Trophoblast cell (in vitro differentiated cells and primary cell): ENCODE measurements around the gene ME1.
"Not testable (repeated sequence)": the region's sequence is repeated elsewhere in the genome, so short reads cannot be mapped to it uniquely, and the experiment has no call there.

Experiments
- DNase-seq, 2 donors: peaks; one replicate each; pipeline ENCODE4 v3.0.0-alpha.2; 2016
- H2AFZ ChIP-seq: 2 replicates; pipeline ENCODE4 v1.6.1; 2013; ENCODE audit warnings: low read length, moderate library complexity, mild to moderate bottlenecking; ENCODE audit not compliant: insufficient read depth, poor library complexity
- H2AK5ac ChIP-seq: 2 replicates; pipeline ENCODE4 v1.6.1; 2013; ENCODE audit warnings: mild to moderate bottlenecking, low read length
- H2BK120ac ChIP-seq: 2 replicates; pipeline ENCODE4 v1.6.1; 2013; ENCODE audit warnings: low read length, mild to moderate bottlenecking, moderate library complexity; ENCODE audit not compliant: insufficient read depth, poor library complexity
- H2BK12ac ChIP-seq: 2 replicates; pipeline ENCODE4 v1.6.1; 2013; ENCODE audit warnings: mild to moderate bottlenecking, low read length, moderate library complexity
- H2BK5ac ChIP-seq: 2 replicates; pipeline ENCODE4 v1.6.1; 2013; ENCODE audit warnings: low read length, low read depth, moderate library complexity, mild to moderate bottlenecking; ENCODE audit not compliant: poor library complexity
- H3K14ac ChIP-seq: 2 replicates; pipeline ENCODE4 v1.6.1; 2013; ENCODE audit warnings: mild to moderate bottlenecking, low read length
- H3K18ac ChIP-seq: 2 replicates; pipeline ENCODE4 v1.6.1; 2013; ENCODE audit warnings: mild to moderate bottlenecking, low read length
- H3K23ac ChIP-seq: 2 replicates; pipeline ENCODE4 v1.6.1; 2013; ENCODE audit warnings: low read length
- H3K27ac ChIP-seq: 2 replicates; pipeline ENCODE4 v1.5.1; 2013; ENCODE audit warnings: low read depth, mild to moderate bottlenecking, inconsistent platforms, low read length, moderate library complexity
- H3K27me3 ChIP-seq: 2 replicates; pipeline ENCODE4 v1.6.1; 2013; ENCODE audit warnings: inconsistent platforms, mild to moderate bottlenecking, low read length, moderate library complexity; ENCODE audit not compliant: insufficient read depth
- H3K36me3 ChIP-seq, 2 experiments: 1 replicate in 1 of 2; 2 replicates in 1 of 2; pipeline ENCODE4 v1.6.1; 2013; ENCODE audit warnings: low read length in 2 of 2, mild to moderate bottlenecking in 2 of 2, moderate library complexity in 1 of 2; ENCODE audit not compliant: insufficient read depth in 2 of 2, control insufficient read depth in 1 of 2
- H3K4ac ChIP-seq: 2 replicates; pipeline ENCODE4 v1.6.1; 2013; ENCODE audit warnings: low read depth, mild to moderate bottlenecking, low read length, moderate library complexity
- H3K4me1 ChIP-seq, 2 experiments: 1 replicate in 1 of 2; 2 replicates in 1 of 2; pipeline ENCODE4 v1.6.1; 2013; ENCODE audit warnings: low read length in 2 of 2, mild to moderate bottlenecking in 2 of 2, moderate library complexity in 1 of 2; ENCODE audit not compliant: insufficient read depth in 2 of 2, control insufficient read depth in 1 of 2
- H3K4me2 ChIP-seq: 2 replicates; pipeline ENCODE4 v1.6.1; 2013; ENCODE audit warnings: inconsistent platforms, mild to moderate bottlenecking, low read length, moderate library complexity
- H3K4me3 ChIP-seq: 2 replicates; pipeline ENCODE4 v1.5.1; 2013; ENCODE audit warnings: mild to moderate bottlenecking, low read depth, low read length, inconsistent platforms
- H3K79me1 ChIP-seq: one replicate; pipeline ENCODE4 v1.6.1; 2013; ENCODE audit warnings: low read length
- H3K79me2 ChIP-seq: 2 replicates; pipeline ENCODE4 v1.6.1; 2013; ENCODE audit warnings: low read length, mild to moderate bottlenecking; ENCODE audit not compliant: control insufficient read depth, insufficient read depth, poor library complexity
- H3K9ac ChIP-seq: 2 replicates; pipeline ENCODE4 v1.6.1; 2013; ENCODE audit warnings: mild to moderate bottlenecking, low read length
- H3K9me3 ChIP-seq: 2 replicates; pipeline ENCODE4 v1.6.1; 2013; ENCODE audit warnings: low read depth, mild to moderate bottlenecking, control low read depth, inconsistent platforms, low read length; ENCODE audit not compliant: insufficient read depth
- H4K12ac ChIP-seq: 2 replicates; pipeline ENCODE4 v1.6.1; 2013; ENCODE audit warnings: low read depth, mild to moderate bottlenecking, low read length, moderate library complexity
- H4K8ac ChIP-seq: 2 replicates; pipeline ENCODE4 v1.6.1; 2013; ENCODE audit warnings: low read depth, mild to moderate bottlenecking, low read length, moderate library complexity
- H4K91ac ChIP-seq: one replicate; pipeline ENCODE4 v1.6.1; 2013; ENCODE audit warnings: low read depth, mild to moderate bottlenecking, low read length, moderate library complexity
- WGBS: extraction: QIAGEN DNeasy Blood & Tissue Kit; methylation state at CpG from one replicate; pipeline ENCODE4 v1.1.7; 2013; ENCODE audit warnings: missing lambda C conversion rate; ENCODE audit not compliant: insufficient read length, insufficient coverage; ENCODE audit errors: extremely low coverage; 5-methylcytosine and 5-hydroxymethylcytosine counted together

ME1 gene

GRCh38 chr6:83303426-83303825 lies 127.4 kb downstream of the ME1 start:
- Histone ChIP-seq H4K8ac (no peak overlapping the region), H3K4me3 (no peak overlapping the region), H2BK5ac (no peak overlapping the region), H3K18ac (no peak overlapping the region), H2BK120ac (no peak overlapping the region), H3K9me3 (no peaks in the 10 kb centered on the region), H2AFZ (no peak overlapping the region), H3K27ac (no peak overlapping the region), H2AK5ac (no peak overlapping the region), H2BK12ac (no peak overlapping the region), H3K4me2 (no peak overlapping the region), H3K79me1 (no peaks in the 10 kb centered on the region), H4K91ac (no peak overlapping the region), H3K79me2 (no peaks in the 10 kb centered on the region), H3K27me3 (no peaks in the 10 kb centered on the region), H3K4me1 (no peaks in the 10 kb centered on the region), H4K12ac (no peak overlapping the region), H3K23ac (no peak overlapping the region), H3K4ac (no peak overlapping the region), H3K14ac (no peak overlapping the region), H3K36me3 (no peaks in the 10 kb centered on the region), H3K9ac (no peak overlapping the region)
- no CpG with 5 or more reads among the region's 1 CpG for WGBS
- DNase-seq, result no peak

GRCh38 chr6:83294676-83295075 lies 136.2 kb downstream of the ME1 start:
- no peak overlapping the region for H3K4me2 ChIP-seq
- no peak overlapping the region for H2BK5ac ChIP-seq
- H4K91ac ChIP-seq, result no peak overlapping the region
- no peak overlapping the region for H3K4me3 ChIP-seq
- H3K27ac ChIP-seq, result no peak overlapping the region
- no peaks in the 10 kb centered on the region for H3K4me1 ChIP-seq
- no peaks in the 10 kb centered on the region for H3K79me2 ChIP-seq
- no peak overlapping the region for H2BK120ac ChIP-seq
- H2AK5ac ChIP-seq, result no peak overlapping the region
- H4K8ac ChIP-seq, result no peak overlapping the region
- no CpG with 5 or more reads among the region's 6 CpGs for WGBS
- no peaks in the 10 kb centered on the region for H3K27me3 ChIP-seq
- no peak for DNase-seq
- H3K18ac ChIP-seq, result no peak overlapping the region
- H3K9ac ChIP-seq, result no peak overlapping the region
- H3K36me3 ChIP-seq, result no peaks in the 10 kb centered on the region
- no peak overlapping the region for H2AFZ ChIP-seq
- H3K4ac ChIP-seq, result no peak overlapping the region
- no peak overlapping the region for H2BK12ac ChIP-seq
- no peak overlapping the region for H3K14ac ChIP-seq
- H3K79me1 ChIP-seq, result no peaks in the 10 kb centered on the region
- H3K9me3 ChIP-seq, result no peaks in the 10 kb centered on the region
- H4K12ac ChIP-seq, result no peak overlapping the region
- no peak overlapping the region for H3K23ac ChIP-seq

DNA sequence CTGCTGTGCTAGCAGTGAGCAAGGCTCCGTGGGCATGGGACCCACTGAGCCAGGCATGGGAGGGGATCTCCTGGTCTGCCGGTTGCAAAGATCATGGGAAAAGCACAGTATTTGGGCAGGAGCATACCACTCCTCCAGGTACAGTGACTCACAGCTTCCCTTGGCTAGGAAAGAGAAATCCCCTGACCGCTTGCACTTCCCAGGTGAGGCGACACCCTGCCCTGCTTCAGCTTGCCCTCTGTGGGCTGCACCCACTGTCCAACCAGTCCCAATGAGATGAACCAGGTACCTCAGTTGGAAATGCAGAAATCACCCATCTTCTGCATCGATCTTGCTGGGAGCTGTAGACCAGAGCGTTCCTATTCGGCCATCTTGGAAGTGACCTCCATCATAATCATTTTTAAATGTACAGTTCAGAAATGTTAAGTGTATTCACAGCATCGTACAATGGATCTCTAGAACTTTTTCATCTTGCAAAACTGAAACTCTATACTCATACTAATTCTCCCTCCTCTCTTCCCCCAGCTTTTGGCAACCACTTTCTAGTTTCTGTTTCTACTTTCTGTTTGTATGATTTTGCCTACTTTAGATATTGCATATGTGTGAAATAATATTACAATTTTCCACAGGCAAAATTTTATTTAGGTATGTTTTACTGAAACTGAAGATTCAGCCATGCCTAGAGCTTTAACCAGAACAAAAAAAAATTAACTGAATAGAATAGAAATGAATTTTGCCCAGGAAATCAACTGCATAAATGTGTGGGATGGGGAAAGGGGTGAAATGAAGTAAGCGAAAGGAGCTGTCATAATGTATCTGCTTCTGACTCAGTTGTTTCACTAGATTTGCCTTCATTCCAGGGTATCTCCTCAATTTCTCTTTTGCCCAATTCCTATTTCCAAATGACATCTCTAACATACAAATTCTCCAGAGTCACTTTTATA lies 137.7 kb downstream of the ME1 start:
- no peak overlapping the region for H3K4me2 ChIP-seq
- no peak overlapping the region for H2BK12ac ChIP-seq
- H3K79me1 ChIP-seq, result no peaks in the 10 kb centered on the region
- H3K27ac ChIP-seq, result no peak overlapping the region
- H3K4me1 ChIP-seq, result no peaks in the 10 kb centered on the region
- H3K18ac ChIP-seq, result no peak overlapping the region
- no peak overlapping the region for H4K12ac ChIP-seq
- no peaks in the 10 kb centered on the region for H3K36me3 ChIP-seq
- WGBS, result no CpG with 5 or more reads among the region's 9 CpGs
- no peak overlapping the region for H3K23ac ChIP-seq
- H2BK5ac ChIP-seq, result no peak overlapping the region
- H2AFZ ChIP-seq, result no peak overlapping the region
- H3K4me3 ChIP-seq, result no peak overlapping the region
- H3K27me3 ChIP-seq, result no peaks in the 10 kb centered on the region
- no peak overlapping the region for H4K8ac ChIP-seq
- H3K9ac ChIP-seq, result no peak overlapping the region
- no peak overlapping the region for H3K14ac ChIP-seq
- no peak overlapping the region for H4K91ac ChIP-seq
- no peak overlapping the region for H2AK5ac ChIP-seq
- H3K9me3 ChIP-seq, result no peaks in the 10 kb centered on the region
- H3K4ac ChIP-seq, result no peak overlapping the region
- H3K79me2 ChIP-seq, result no peaks in the 10 kb centered on the region
- no peak for DNase-seq
- H2BK120ac ChIP-seq, result no peak overlapping the region

GRCh38 chr6:83287298-83287697 lies 143.6 kb downstream of the ME1 start:
- H3K4ac ChIP-seq, H3K9me3 ChIP-seq, H3K36me3 ChIP-seq, H3K14ac ChIP-seq, H2BK5ac ChIP-seq, H3K27ac ChIP-seq, H3K4me2 ChIP-seq, H2AFZ ChIP-seq, H2BK12ac ChIP-seq, H3K4me3 ChIP-seq, DNase-seq, H4K12ac ChIP-seq, H2BK120ac ChIP-seq, H3K4me1 ChIP-seq, H4K8ac ChIP-seq, H3K27me3 ChIP-seq, H3K9ac ChIP-seq, H3K18ac ChIP-seq, H3K79me1 ChIP-seq, H2AK5ac ChIP-seq, H3K79me2 ChIP-seq, H3K23ac ChIP-seq, H4K91ac ChIP-seq: not testable (repeated sequence)
- no CpG with 5 or more reads among the region's 6 CpGs for WGBS
